MM.1S (cell line): ENCODE results near the gene LRIT3.

Experiments
- DNase-seq: peaks from one replicate; pipeline ENCODE4 v3.0.0-alpha.2; 2015
- H2AFZ ChIP-seq: fragments of 300-600 bp; sonication (generic); 2 replicates; pipeline ENCODE4 v1.6.0; 2016; ENCODE audit warnings: antibody characterized with exemption, low read length
- H3F3A ChIP-seq: fragments of 300-600 bp; sonication (generic); 2 replicates; pipeline ENCODE4 v1.6.1; 2016; ENCODE audit warnings: mild to moderate bottlenecking, antibody characterized with exemption, low read length, moderate library complexity, mixed read lengths; ENCODE audit not compliant: insufficient read depth
- H3K27ac ChIP-seq: fragments of 300-600 bp; sonication (generic); 2 replicates; pipeline ENCODE4 v1.5.1; 2016; ENCODE audit warnings: mild to moderate bottlenecking, low read length
- H3K27me3 ChIP-seq: fragments of 300-600 bp; sonication (generic); replicated peaks from 2 replicates; pipeline ENCODE4 v1.6.0; 2016; ENCODE audit warnings: low read length; ENCODE audit not compliant: insufficient read depth
- H3K36me3 ChIP-seq: fragments of 300-600 bp; sonication (generic); replicated peaks from 2 replicates; pipeline ENCODE4 v1.6.1; 2016; ENCODE audit warnings: mild to moderate bottlenecking, low read length, mixed read lengths; ENCODE audit not compliant: insufficient read depth
- H3K4me1 ChIP-seq: fragments of 300-600 bp; sonication (generic); 2 replicates; pipeline ENCODE4 v1.6.1; 2016; ENCODE audit warnings: low read length, mixed read lengths
- H3K4me2 ChIP-seq: fragments of 300-600 bp; sonication (generic); 2 replicates; pipeline ENCODE4 v1.6.0; 2016; ENCODE audit warnings: low read depth, low read length
- H3K4me3 ChIP-seq: fragments of 300-600 bp; sonication (generic); 2 replicates; pipeline ENCODE4 v1.5.1; 2016; ENCODE audit warnings: low read length, mixed read lengths
- H3K79me2 ChIP-seq: fragments of 300-600 bp; sonication (generic); 2 replicates; pipeline ENCODE4 v1.6.1; 2016; ENCODE audit warnings: mixed run types, low read length, mixed read lengths
- H3K9ac ChIP-seq: fragments of 300-600 bp; sonication (generic); 2 replicates; pipeline ENCODE4 v1.6.1; 2016; ENCODE audit warnings: low read length, mixed read lengths
- H3K9me2 ChIP-seq: fragments of 300-600 bp; sonication (generic); replicated peaks from 2 replicates; pipeline ENCODE4 v1.6.1; 2016; ENCODE audit warnings: mild to moderate bottlenecking, low read length, mixed read lengths; ENCODE audit not compliant: insufficient read depth
- H3K9me3 ChIP-seq: fragments of 300-600 bp; sonication (generic); replicated peaks from 2 replicates; pipeline ENCODE4 v1.6.1; 2016; ENCODE audit warnings: mild to moderate bottlenecking, low read length, mixed read lengths; ENCODE audit not compliant: insufficient read depth
- H4K20me1 ChIP-seq: fragments of 300-600 bp; sonication (generic); 2 replicates; pipeline ENCODE4 v1.6.1; 2016; ENCODE audit warnings: mild to moderate bottlenecking, low read length, moderate library complexity, mixed read lengths; ENCODE audit not compliant: insufficient read depth
- EZH2 ChIP-seq: fragments of 300-600 bp; sonication (generic); optimal IDR thresholded peaks from 2 replicates; pipeline ENCODE3; 2017; ENCODE audit warnings: low read depth, mild to moderate bottlenecking, antibody characterized with exemption, low read length, mixed read lengths
- EZH2phosphoT487 ChIP-seq: fragments of 300-600 bp; sonication (generic); IDR thresholded peaks from 2 replicates; pipeline ENCODE4 v1.6.1; 2018; ENCODE audit warnings: antibody characterized with exemption, low read length
- TF ChIP-seq, protein P1 (sequence below): fragments of 300-600 bp; sonication (generic); IDR thresholded peaks from 2 replicates; pipeline ENCODE4 v1.5.1; 2016; ENCODE audit warnings: antibody characterized with exemption, low read length, mixed read lengths

Gene LRIT3

DNA sequence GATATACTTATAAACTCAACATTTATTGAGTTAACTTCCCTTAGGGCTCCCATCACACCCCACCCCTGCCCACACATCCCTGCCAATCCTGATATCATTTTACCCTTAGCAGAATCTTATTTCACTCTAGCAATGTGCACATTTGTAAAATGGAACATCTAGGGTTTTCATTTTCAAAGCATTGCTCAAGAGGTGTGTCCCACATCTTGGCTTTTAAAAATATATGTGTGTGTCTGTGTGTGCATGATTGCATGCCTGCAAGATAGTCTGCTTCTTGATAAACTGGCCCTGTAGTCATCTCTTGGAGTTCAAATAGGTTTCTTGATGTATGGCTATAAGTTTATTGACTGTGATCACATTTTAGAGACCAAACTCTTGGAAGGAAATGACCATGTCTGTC is 38.4 kb downstream of the LRIT3 start:
- Histone ChIP-seq H3K4me1 (no peaks in the 10 kb centered on the region), H3K9ac (no peak overlapping the region), H3K4me2 (no peak overlapping the region)

DNA sequence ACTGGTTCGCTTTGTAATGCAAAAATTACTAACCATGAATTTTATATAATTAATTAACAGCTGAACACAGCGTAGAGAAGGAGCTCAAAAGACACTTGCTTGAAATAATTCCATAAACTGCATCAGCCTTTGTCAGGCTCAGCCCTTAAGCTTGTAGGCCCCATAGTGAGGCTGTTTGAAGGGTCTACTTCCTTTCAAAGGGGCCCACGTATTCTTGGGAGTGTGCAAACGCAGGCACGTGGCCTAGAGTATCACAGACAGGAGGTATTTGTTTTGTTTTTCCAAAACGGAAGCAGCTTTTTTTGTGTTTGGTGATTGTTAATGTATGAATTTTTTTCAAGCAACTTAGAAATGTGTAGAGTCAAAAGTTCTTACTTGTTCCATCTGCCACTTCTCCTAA is 39.2 kb downstream of the LRIT3 start:
- Histone ChIP-seq H3K4me1 (no peaks in the 10 kb centered on the region), H3K9me3 (no peaks in the 10 kb centered on the region), H3F3A (no peaks in the 10 kb centered on the region), H2AFZ (no peak overlapping the region), H3K9ac (no peak overlapping the region), H3K79me2 (no peaks in the 10 kb centered on the region), H3K27me3 (no peaks in the 10 kb centered on the region), H3K36me3 (no peaks in the 10 kb centered on the region), H3K4me2 (no peak overlapping the region), H4K20me1 (no peaks in the 10 kb centered on the region), H3K9me2 (no peaks in the 10 kb centered on the region), H3K4me3 (no peak overlapping the region), H3K27ac (no peak overlapping the region)
- no peak for TF ChIP-seq EZH2phosphoT487
- TF ChIP-seq EZH2, result no peak
- TF ChIP-seq, protein P1, sequence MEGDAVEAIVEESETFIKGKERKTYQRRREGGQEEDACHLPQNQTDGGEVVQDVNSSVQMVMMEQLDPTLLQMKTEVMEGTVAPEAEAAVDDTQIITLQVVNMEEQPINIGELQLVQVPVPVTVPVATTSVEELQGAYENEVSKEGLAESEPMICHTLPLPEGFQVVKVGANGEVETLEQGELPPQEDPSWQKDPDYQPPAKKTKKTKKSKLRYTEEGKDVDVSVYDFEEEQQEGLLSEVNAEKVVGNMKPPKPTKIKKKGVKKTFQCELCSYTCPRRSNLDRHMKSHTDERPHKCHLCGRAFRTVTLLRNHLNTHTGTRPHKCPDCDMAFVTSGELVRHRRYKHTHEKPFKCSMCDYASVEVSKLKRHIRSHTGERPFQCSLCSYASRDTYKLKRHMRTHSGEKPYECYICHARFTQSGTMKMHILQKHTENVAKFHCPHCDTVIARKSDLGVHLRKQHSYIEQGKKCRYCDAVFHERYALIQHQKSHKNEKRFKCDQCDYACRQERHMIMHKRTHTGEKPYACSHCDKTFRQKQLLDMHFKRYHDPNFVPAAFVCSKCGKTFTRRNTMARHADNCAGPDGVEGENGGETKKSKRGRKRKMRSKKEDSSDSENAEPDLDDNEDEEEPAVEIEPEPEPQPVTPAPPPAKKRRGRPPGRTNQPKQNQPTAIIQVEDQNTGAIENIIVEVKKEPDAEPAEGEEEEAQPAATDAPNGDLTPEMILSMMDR, result no peak
- no peak for DNase-seq

More for the DNA sequence above, 38.4 kb downstream of the LRIT3 start:
- TF ChIP-seq, protein P1, result no peak
- TF ChIP-seq EZH2, result no peak
- no peak for TF ChIP-seq EZH2phosphoT487
- no peaks in the 10 kb centered on the region for H3K9me2 ChIP-seq
- no peak overlapping the region for H2AFZ ChIP-seq
- H3K79me2 ChIP-seq, result no peaks in the 10 kb centered on the region
- H3K9me3 ChIP-seq, result no peaks in the 10 kb centered on the region
- H3K36me3 ChIP-seq, result no peaks in the 10 kb centered on the region
- H3F3A ChIP-seq, result no peaks in the 10 kb centered on the region
- no peak overlapping the region for H3K4me3 ChIP-seq
- no peak for DNase-seq
- no peak overlapping the region for H3K27ac ChIP-seq
- H4K20me1 ChIP-seq, result no peaks in the 10 kb centered on the region
- no peaks in the 10 kb centered on the region for H3K27me3 ChIP-seq

DNA sequence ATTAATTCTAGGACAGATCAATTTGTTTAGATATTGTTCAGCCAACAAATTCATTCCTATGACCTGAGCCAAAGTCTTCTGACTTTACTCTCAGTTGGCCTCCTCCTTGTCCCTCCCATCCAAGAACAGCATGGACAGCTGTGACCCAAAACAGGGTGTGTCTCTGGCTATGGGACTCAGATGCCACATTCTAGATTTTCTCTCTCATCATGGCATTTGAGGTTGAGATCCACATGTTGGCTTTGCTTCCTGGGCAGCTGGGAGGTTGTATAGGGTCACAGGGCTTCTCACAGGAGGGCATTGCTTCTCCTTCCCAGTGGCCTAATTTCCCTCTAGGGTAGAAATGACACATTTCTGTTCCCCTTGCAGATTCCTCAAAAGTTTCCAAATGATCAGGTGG is 42.2 kb downstream of the LRIT3 start:
- no peak overlapping the region for H3K9ac ChIP-seq
- no peaks in the 10 kb centered on the region for H3K36me3 ChIP-seq
- DNase-seq, result no peak
- H3K4me3 ChIP-seq, result no peak overlapping the region
- no peaks in the 10 kb centered on the region for H3K27me3 ChIP-seq
- no peak overlapping the region for H2AFZ ChIP-seq
- TF ChIP-seq, protein P1, result no peak
- TF ChIP-seq EZH2 (no peak), EZH2phosphoT487 (no peak)
- no peak overlapping the region for H3K4me2 ChIP-seq
- H3K79me2 ChIP-seq, result no peaks in the 10 kb centered on the region
- no peaks in the 10 kb centered on the region for H3K9me2 ChIP-seq
- no peaks in the 10 kb centered on the region for H4K20me1 ChIP-seq
- no peaks in the 10 kb centered on the region for H3K4me1 ChIP-seq
- H3F3A ChIP-seq, result no peaks in the 10 kb centered on the region
- H3K9me3 ChIP-seq, result no peaks in the 10 kb centered on the region
- H3K27ac ChIP-seq, result no peak overlapping the region
